H7 (cell line): ENCODE results near the gene TBC1D14. TPM values are rescaled to one million over a fixed set of nuclear protein-coding genes. Genes with fewer than 3 reads are reported as not detected.

Experiments
- DNase-seq: peaks from one replicate; pipeline ENCODE4 v3.0.0; 2012
- H3K27me3 ChIP-seq: 2 replicates; pipeline ENCODE4 v1.6.0; 2011; ENCODE audit warnings: mild to moderate bottlenecking, low read length; ENCODE audit not compliant: control insufficient read depth, insufficient read depth
- H3K36me3 ChIP-seq: replicated peaks from 2 replicates; pipeline ENCODE4 v1.5.1; 2011; ENCODE audit warnings: low read length; ENCODE audit not compliant: control insufficient read depth, insufficient read depth
- H3K4me3 ChIP-seq: 2 replicates; pipeline ENCODE4 v1.5.1; 2011; ENCODE audit warnings: low read depth, mild to moderate bottlenecking, control low read depth, low read length, moderate library complexity; ENCODE audit not compliant: insufficient read depth
- total RNA-seq: library from RNA; depleted of rRNA; stranded (reverse); fragments of >200 nt; shearing (Covaris generic); gene quantifications from 2 replicates; pipeline ENCODE4 v1.2.3, GENCODE V29; 2014

Gene TBC1D14
- total RNA-seq, 1 experiment from 2014 or later = 55.8 TPM

- no peaks in the 10 kb centered on the region for H3K27me3 ChIP-seq
- DNase-seq = no peak
- H3K36me3 ChIP-seq = peaks cover 9% of the 10 kb centered on the region
- no peak overlapping the region for H3K4me3 ChIP-seq
Measured at GRCh38 chr4:7019367-7019766, 109.7 kb downstream of the TBC1D14 start.

- Histone ChIP-seq H3K36me3 (peaks cover 6% of the 10 kb centered on the region), H3K4me3 (no peak overlapping the region), H3K27me3 (no peaks in the 10 kb centered on the region)
- peak; percentile 81 for DNase-seq
Measured at GRCh38 chr4:7020290-7020689, 110.7 kb downstream of the TBC1D14 start.

GRCh38 chr4:7020856-7021255, 111.2 kb downstream of the TBC1D14 start:
- no peak for DNase-seq
- Histone ChIP-seq H3K36me3 (peaks cover 3% of the 10 kb centered on the region), H3K27me3 (no peaks in the 10 kb centered on the region), H3K4me3 (no peak overlapping the region)

GRCh38 chr4:7021355-7021754, 111.7 kb downstream of the TBC1D14 start:
- Histone ChIP-seq H3K36me3 (peaks cover 3% of the 10 kb centered on the region), H3K27me3 (no peaks in the 10 kb centered on the region), H3K4me3 (no peak overlapping the region)
- no peak for DNase-seq

- no peak for DNase-seq
- Histone ChIP-seq H3K27me3 (no peaks in the 10 kb centered on the region), H3K36me3 (peaks cover 3% of the 10 kb centered on the region), H3K4me3 (no peak overlapping the region)
Measured at GRCh38 chr4:7021930-7022664, 112.5 kb downstream of the TBC1D14 start.

GRCh38 chr4:7023486-7023885, 113.9 kb downstream of the TBC1D14 start:
- Histone ChIP-seq H3K36me3 (peaks cover 5% of the 10 kb centered on the region), H3K27me3 (no peaks in the 10 kb centered on the region), H3K4me3 (no peak overlapping the region)
- DNase-seq = no peak

GRCh38 chr4:7023901-7024300, 114.3 kb downstream of the TBC1D14 start:
- DNase-seq = no peak
- Histone ChIP-seq H3K4me3 (no peak overlapping the region), H3K27me3 (no peaks in the 10 kb centered on the region), H3K36me3 (peaks cover 5% of the 10 kb centered on the region)

GRCh38 chr4:7024336-7024890, 114.8 kb downstream of the TBC1D14 start:
- no peak overlapping the region for H3K4me3 ChIP-seq
- H3K27me3 ChIP-seq = no peaks in the 10 kb centered on the region
- peaks cover 5% of the 10 kb centered on the region for H3K36me3 ChIP-seq
- DNase-seq = peak; percentile 47

- Histone ChIP-seq H3K27me3 (no peaks in the 10 kb centered on the region), H3K36me3 (peaks cover 10% of the 10 kb centered on the region), H3K4me3 (no peak overlapping the region)
- DNase-seq = peak; percentile 55
Measured at GRCh38 chr4:7025040-7025602, 115.5 kb downstream of the TBC1D14 start.

GRCh38 chr4:7026107-7026506, 116.5 kb downstream of the TBC1D14 start:
- Histone ChIP-seq H3K36me3 (peaks cover 15% of the 10 kb centered on the region), H3K27me3 (no peaks in the 10 kb centered on the region), H3K4me3 (no peak overlapping the region)
- DNase-seq = no peak

- H3K4me3 ChIP-seq = no peak overlapping the region
- no peaks in the 10 kb centered on the region for H3K27me3 ChIP-seq
- H3K36me3 ChIP-seq = peaks cover 17% of the 10 kb centered on the region
- no peak for DNase-seq
Measured at GRCh38 chr4:7027284-7027683, 117.7 kb downstream of the TBC1D14 start.

- Histone ChIP-seq H3K36me3 (peaks cover 17% of the 10 kb centered on the region), H3K4me3 (no peak overlapping the region), H3K27me3 (no peaks in the 10 kb centered on the region)
- no peak for DNase-seq
Measured at GRCh38 chr4:7027913-7028312, 118.3 kb downstream of the TBC1D14 start.

- Histone ChIP-seq H3K4me3 (no peak overlapping the region), H3K36me3 (peaks cover 17% of the 10 kb centered on the region), H3K27me3 (no peaks in the 10 kb centered on the region)
- no peak for DNase-seq
Measured at GRCh38 chr4:7029212-7029611, 119.6 kb downstream of the TBC1D14 start.

- DNase-seq = no peak
- peaks cover 15% of the 10 kb centered on the region for H3K36me3 ChIP-seq
- no peak overlapping the region for H3K4me3 ChIP-seq
- H3K27me3 ChIP-seq = no peaks in the 10 kb centered on the region
Measured at GRCh38 chr4:7029921-7030320, 120.3 kb downstream of the TBC1D14 start.

GRCh38 chr4:7030856-7031255, 121.2 kb downstream of the TBC1D14 start:
- no peak overlapping the region for H3K4me3 ChIP-seq
- H3K27me3 ChIP-seq = no peaks in the 10 kb centered on the region
- H3K36me3 ChIP-seq = peaks cover 15% of the 10 kb centered on the region
- DNase-seq = no peak
